ENCODE measurements around the gene EGFL6.
"Not testable (repeated sequence)": the region's sequence is repeated elsewhere in the genome, so short reads cannot be mapped to it uniquely, and the experiment has no call there.

EGFL6 gene

DNA sequence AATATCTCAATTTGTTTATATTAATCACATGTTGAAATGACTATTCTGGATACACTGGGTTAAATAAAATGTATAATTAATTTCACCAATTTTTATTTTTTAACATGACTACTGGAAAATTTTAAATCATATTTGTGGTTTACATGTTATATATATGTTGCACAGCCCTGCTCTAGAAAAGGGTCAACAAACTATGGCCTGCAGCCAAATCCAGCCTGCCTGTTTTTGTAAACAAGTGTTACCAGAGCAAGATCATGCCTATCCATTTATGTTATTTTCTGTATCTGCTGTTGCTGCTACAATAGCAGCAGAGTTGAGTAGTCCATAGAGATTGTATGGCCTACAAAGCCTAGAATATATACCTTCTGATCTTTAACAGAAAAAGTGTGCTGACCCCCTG is 84.7 kb downstream of the EGFL6 start:
- FAIRE-seq: no peak

GRCh38 chrX:13655674-13656073 is 86.3 kb downstream of the EGFL6 start:
- no peak for FAIRE-seq

DNA sequence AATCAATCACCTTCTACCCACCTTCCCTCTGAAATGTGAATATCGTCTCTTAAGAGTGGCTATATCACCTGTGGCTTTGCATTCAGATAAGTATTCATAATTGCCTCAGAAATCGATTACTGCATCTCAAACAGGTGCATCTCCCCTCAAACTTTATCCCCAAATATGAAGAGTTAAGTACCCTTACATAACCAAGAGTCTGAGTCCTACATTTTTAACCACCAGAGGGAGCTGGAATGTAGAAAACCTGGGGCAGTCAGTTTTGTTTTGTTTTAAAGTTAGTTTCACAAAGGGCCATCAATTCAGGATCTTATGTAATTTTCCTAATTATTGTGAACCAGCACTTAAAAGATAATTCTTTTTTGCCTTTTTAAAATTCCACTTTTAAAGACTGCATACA is 89.2 kb downstream of the EGFL6 start:
- peak; percentile 90 for FAIRE-seq

GRCh38 chrX:13659063-13659462 is 89.7 kb downstream of the EGFL6 start:
- no peak for FAIRE-seq

DNA sequence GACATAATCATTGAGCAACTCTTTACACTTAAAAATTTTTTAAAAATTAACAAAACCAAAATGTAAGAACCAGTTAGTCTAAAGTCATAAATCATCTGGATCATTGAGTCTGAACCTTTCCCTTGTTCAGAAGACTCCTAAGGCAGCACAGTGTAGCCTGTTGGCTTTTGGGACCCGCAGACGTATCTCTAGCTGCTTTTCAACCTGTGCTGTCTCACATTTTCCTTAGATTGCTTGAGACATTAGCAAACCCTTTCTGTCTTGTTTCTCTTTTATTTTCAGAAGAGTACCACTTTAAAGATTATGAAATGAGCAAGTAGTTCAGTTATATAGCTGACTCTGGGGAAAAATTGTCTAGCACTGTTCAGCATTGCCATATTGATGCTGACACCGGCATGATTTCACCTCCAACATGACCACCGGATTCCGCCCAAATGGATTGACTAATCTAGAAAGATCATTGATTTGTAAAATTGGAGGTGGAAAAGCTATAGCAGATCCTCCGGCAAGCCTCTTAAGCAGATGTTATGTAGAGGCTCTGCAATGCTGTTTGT is 92.4 kb downstream of the EGFL6 start:
- no peak for FAIRE-seq

DNA sequence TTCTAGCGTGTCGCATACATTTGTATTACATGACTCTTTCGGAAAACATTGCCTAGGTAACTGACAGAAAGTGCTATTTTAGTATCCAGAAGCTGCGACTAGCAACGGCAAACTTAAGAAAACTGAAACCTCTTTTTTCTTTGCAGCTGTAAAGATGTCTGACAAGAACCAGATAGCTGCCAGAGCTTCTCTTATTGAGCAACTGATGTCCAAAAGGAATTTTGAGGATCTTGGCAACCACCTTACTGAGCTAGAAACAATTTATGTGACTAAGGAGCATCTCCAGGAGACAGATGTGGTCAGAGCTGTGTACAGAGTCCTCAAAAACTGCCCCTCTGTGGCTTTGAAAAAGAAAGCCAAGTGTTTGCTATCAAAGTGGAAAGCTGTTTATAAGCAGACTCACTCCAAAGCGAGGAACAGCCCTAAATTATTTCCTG is 93.0 kb downstream of the EGFL6 start:
- FAIRE-seq: no peak

GRCh38 chrX:13664020-13664419 is 94.6 kb downstream of the EGFL6 start:
- FAIRE-seq: no peak

GRCh38 chrX:13666836-13667235 is 97.4 kb downstream of the EGFL6 start:
- FAIRE-seq: no peak

DNA sequence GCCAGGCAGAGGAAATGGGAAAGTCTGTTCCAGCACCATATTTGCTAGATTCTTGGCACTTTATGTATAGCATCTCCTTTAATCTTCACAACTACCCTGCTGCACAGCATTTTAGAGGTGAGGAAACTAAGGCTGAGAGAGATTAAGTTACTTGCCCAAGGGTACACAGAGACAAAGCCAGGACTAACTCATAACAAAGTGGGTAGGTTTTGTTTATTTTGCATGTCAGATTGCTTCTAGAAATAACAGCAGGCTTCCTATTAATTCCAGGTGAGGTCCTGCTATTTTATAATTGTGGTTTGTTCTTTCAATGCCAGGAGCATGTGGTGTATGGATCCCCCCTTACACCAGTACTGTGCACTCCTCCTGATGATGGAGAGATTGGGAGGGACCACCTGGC is 98.5 kb downstream of the EGFL6 start:
- no peak for FAIRE-seq

DNA sequence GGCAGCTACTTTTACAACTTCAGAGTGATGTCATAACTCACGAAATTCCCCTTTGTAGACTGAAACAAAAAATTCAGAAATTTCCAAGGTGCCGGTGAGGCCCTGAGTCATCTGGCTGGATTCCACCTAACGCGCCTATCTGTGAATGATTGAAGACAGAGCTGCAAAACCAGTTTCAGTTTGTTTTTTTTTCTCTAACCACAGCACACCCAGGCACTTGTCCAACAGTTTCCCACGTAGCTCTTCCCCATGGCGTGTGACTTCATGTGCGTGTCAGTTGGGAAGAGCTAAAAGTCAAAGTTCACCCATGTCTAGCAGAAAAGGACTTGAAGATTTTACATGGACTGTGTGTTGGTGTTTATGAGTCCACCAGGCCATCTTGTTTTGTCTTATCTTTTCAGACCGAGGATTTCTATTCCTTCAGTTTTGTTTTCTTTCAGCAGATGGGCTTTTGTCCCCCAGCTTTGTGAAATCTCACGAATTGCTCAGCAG is 99.9 kb downstream of the EGFL6 start:
- FAIRE-seq: no peak

GRCh38 chrX:13669755-13670154 is 100.4 kb downstream of the EGFL6 start:
- not testable (repeated sequence) for FAIRE-seq

DNA sequence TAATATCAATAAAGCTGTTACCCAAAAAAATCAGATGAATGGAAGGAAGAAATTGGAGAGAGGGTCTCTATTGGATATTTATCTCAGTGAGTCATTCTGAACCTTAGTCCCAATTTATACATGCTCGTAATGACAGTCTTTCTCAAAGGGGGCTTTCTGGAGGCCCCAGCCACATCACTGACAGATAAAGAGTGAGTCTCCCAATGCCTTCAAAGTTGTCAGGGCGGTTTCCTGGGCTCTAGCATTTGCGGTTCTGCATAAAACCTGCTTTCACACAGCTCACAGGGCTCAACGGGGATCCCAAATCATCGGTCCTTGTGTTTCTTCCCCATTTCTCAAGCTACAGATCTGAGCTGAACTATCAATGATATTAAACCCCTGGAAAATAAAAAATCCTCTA is 100.8 kb downstream of the EGFL6 start:
- no peak for FAIRE-seq

GRCh38 chrX:13673016-13673415 is 103.6 kb downstream of the EGFL6 start:
- FAIRE-seq: no peak

GRCh38 chrX:13676885-13677284 is 107.5 kb downstream of the EGFL6 start:
- FAIRE-seq: no peak

DNA sequence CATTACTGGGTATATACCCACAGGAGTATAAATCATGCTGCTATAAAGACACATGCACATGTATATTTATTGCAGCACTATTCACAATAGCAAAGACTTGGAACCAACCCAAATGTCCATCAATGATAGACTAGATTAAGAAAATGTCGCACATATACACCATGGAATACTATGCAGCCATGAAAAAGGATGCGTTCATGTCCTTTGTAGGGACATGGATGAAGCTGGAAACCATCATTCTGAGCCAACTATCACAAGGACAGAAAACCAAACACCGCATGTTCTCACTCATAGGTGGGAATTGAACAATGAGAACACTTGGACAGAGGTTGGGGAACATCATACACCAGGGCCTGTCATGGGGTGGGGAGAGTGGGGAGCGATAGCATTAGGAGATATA is 110.3 kb downstream of the EGFL6 start:
- FAIRE-seq: not testable (repeated sequence)

DNA sequence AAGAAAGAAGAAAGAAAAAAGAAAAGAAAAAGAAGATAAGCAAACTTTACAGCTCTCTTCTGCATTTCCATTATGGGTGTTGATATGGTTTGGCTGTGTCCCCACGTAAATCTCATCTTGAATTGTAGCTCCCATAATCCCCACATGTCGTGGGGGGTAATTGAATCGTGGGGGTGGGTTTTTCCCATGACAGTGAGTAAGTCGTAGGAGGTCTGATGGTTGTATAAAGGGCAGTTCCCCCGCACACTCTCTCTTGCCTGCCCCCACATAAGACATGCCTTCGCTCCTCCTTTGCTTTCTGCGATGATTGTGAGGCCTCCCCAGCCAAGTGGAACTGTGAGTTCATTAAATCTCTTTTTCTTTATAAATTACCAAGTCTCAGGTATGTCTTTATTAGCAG is 112.2 kb downstream of the EGFL6 start:
- no peak for FAIRE-seq
